ENCODE results near the gene SELENBP1.

GRCh38 chr1:151368393-151369301 is 3.9 kb downstream of the SELENBP1 start:
- TF ChIP-seq CTCF (IDR thresholded peaks at IDR 0.05) (no peak), POLR2A (IDR thresholded peaks at IDR 0.05) (no peak)

All from testis (tissue), 2 donors.